Measurements from ENCODE around the gene ZNF746. TPM values are rescaled to one million over a fixed set of nuclear protein-coding genes. Genes with fewer than 3 reads are reported as not detected.
A peak's percentile ranks its signal among the peaks of the same experiment; 100 is the strongest.

The ZNF746 gene
- polyA plus RNA-seq, 1 donor (not counting 4 experiments of a cell fraction or from before 2014, with no cell fraction given), result 7.0 TPM

GRCh38 chr7:149496642-149497391, 792 bp downstream of the ZNF746 start:
- dilution Hi-C loops (cut with MboI; ENCODE audit: extremely low pct_ligation_motif_present, low sequenced_read_pairs), result no loop called here
- peak overlapping the region; percentile 89 for H3K4me2 ChIP-seq (ENCODE audit: control insufficient read depth, extremely low read depth, insufficient read depth, low read depth, low read length)
- peak overlapping the region; percentile 44 for H3K27ac ChIP-seq (ENCODE audit: control insufficient read depth, insufficient read depth, low read length)
- peaks cover 31% of the 10 kb centered on the region for H3K79me2 ChIP-seq (ENCODE audit: control insufficient read depth, insufficient read depth, low read length)
- peak overlapping the region; percentile 60 to 91 (median 83) for H3K4me3 ChIP-seq (ENCODE audit: control insufficient read depth in 2 of 3, extremely low read depth in 1 of 3, insufficient read depth in 2 of 3, low read depth in 1 of 3, low read length in 3 of 3)
- H3K27me3 ChIP-seq (ENCODE audit: control insufficient read depth, extremely low read depth, insufficient read depth, low read length), result peaks cover 3% of the 10 kb centered on the region
- FAIRE-seq, result no peak
- no peak for DNase-seq (ENCODE audit: low read depth, low spot score)
- no peaks in the 10 kb centered on the region for H3K9me3 ChIP-seq (ENCODE audit: control insufficient read depth, low read depth, low read length)
- peaks cover 9 to 15% of the 10 kb centered on the region in 2 experiments for H3K36me3 ChIP-seq (ENCODE audit: control insufficient read depth in 2 of 2, extremely low read depth in 1 of 2, insufficient read depth in 2 of 2, low read length in 2 of 2)
- H3K4me1 ChIP-seq (ENCODE audit: control insufficient read depth, extremely low read depth, insufficient read depth, low read length), result peaks cover 7% of the 10 kb centered on the region
- H3K9ac ChIP-seq (ENCODE audit: control insufficient read depth, extremely low read depth, insufficient read depth, low read length), result peak overlapping the region; percentile 84
- H2AFZ ChIP-seq (ENCODE audit: control insufficient read depth, low read length), result peak overlapping the region; percentile 66
- TF ChIP-seq EZH2 (IDR thresholded peaks at IDR 0.05; ENCODE audit: low read length), result no peak
- TF ChIP-seq, protein P1, sequence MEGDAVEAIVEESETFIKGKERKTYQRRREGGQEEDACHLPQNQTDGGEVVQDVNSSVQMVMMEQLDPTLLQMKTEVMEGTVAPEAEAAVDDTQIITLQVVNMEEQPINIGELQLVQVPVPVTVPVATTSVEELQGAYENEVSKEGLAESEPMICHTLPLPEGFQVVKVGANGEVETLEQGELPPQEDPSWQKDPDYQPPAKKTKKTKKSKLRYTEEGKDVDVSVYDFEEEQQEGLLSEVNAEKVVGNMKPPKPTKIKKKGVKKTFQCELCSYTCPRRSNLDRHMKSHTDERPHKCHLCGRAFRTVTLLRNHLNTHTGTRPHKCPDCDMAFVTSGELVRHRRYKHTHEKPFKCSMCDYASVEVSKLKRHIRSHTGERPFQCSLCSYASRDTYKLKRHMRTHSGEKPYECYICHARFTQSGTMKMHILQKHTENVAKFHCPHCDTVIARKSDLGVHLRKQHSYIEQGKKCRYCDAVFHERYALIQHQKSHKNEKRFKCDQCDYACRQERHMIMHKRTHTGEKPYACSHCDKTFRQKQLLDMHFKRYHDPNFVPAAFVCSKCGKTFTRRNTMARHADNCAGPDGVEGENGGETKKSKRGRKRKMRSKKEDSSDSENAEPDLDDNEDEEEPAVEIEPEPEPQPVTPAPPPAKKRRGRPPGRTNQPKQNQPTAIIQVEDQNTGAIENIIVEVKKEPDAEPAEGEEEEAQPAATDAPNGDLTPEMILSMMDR (optimal IDR thresholded peaks at IDR 0.05 in 1 of 3, IDR thresholded peaks at IDR 0.05 in 1 of 3, conservative IDR thresholded peaks at IDR 0.05 in 1 of 3; ENCODE audit: extremely low read depth in 1 of 3, insufficient read depth in 2 of 3, low read length in 3 of 3), result no peak
- no peaks in the 10 kb centered on the region for H3K9me1 ChIP-seq (ENCODE audit: control insufficient read depth, extremely low read depth, insufficient read depth, low read length)
- H4K20me1 ChIP-seq (ENCODE audit: control insufficient read depth, extremely low read depth, insufficient read depth, low read length), result no peaks in the 10 kb centered on the region

DNA sequence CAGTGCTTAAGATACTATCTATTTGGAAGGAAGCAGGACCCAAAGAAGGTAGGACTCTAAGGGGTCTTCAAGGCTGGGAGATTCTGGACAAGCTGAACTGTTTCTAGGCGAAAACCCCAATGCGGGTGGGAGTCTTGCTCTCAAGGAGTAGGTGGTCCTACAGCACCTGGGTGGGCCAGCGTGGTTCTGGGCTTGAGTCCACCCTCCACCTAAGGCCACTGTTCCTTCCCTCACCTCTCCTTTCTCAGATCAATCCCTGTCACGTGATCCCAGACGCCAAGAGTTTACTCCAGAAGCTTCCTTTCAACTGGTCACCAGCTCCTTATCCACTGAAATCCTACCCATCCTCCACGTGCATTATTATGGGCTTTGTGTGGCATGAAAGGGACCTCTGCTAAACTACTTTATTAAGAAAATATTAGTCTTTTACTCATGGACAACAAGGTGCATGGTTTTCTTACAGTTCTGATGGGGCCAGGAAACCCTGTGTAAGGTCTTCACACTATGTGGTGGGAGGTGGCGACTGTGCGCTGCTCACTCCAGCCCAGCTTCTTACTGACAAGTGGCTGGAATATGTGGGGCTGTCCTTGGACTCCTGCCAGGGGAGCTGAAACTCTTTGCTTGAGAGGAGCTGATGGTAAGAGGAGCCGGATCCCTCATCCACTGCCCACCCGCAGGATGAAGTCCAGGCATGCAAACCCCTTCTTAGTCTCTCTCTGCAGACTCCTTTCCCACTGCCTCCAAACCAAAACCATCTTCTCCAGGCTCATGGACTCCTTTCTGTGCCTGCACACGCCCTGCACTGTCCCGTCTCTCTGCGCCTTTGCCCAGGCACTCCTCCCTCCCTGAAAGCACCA, 1.6 kb downstream of the ZNF746 start:
- H3K9ac ChIP-seq (ENCODE audit: control insufficient read depth, extremely low read depth, insufficient read depth, low read length), result peak overlapping the region; percentile 84
- no peak for TF ChIP-seq EZH2 (IDR thresholded peaks at IDR 0.05; ENCODE audit: low read length)
- TF ChIP-seq, protein P1 (optimal IDR thresholded peaks at IDR 0.05 in 1 of 3, IDR thresholded peaks at IDR 0.05 in 1 of 3, conservative IDR thresholded peaks at IDR 0.05 in 1 of 3; ENCODE audit: extremely low read depth in 1 of 3, insufficient read depth in 2 of 3, low read length in 3 of 3), result no peak
- dilution Hi-C loops (cut with MboI; ENCODE audit: extremely low pct_ligation_motif_present, low sequenced_read_pairs), result no loop called here
- no peak overlapping the region for H2AFZ ChIP-seq (ENCODE audit: control insufficient read depth, low read length)
- H3K27me3 ChIP-seq (ENCODE audit: control insufficient read depth, extremely low read depth, insufficient read depth, low read length), result peaks cover 3% of the 10 kb centered on the region
- peak overlapping the region; percentile 89 for H3K4me2 ChIP-seq (ENCODE audit: control insufficient read depth, extremely low read depth, insufficient read depth, low read depth, low read length)
- H3K4me1 ChIP-seq (ENCODE audit: control insufficient read depth, extremely low read depth, insufficient read depth, low read length), result peaks cover 7% of the 10 kb centered on the region
- peak; percentile 5 for FAIRE-seq
- H4K20me1 ChIP-seq (ENCODE audit: control insufficient read depth, extremely low read depth, insufficient read depth, low read length), result no peaks in the 10 kb centered on the region
- no peak for DNase-seq (ENCODE audit: low read depth, low spot score)
- H3K36me3 ChIP-seq (ENCODE audit: control insufficient read depth in 2 of 2, extremely low read depth in 1 of 2, insufficient read depth in 2 of 2, low read length in 2 of 2), result peaks cover 14 to 23% of the 10 kb centered on the region in 2 experiments
- peaks cover 31% of the 10 kb centered on the region for H3K79me2 ChIP-seq (ENCODE audit: control insufficient read depth, insufficient read depth, low read length)
- H3K27ac ChIP-seq (ENCODE audit: control insufficient read depth, insufficient read depth, low read length), result no peak overlapping the region
- peak overlapping the region; percentile 60 to 91 (median 83) for H3K4me3 ChIP-seq (ENCODE audit: control insufficient read depth in 2 of 3, extremely low read depth in 1 of 3, insufficient read depth in 2 of 3, low read depth in 1 of 3, low read length in 3 of 3)
- H3K9me1 ChIP-seq (ENCODE audit: control insufficient read depth, extremely low read depth, insufficient read depth, low read length), result no peaks in the 10 kb centered on the region
- no peaks in the 10 kb centered on the region for H3K9me3 ChIP-seq (ENCODE audit: control insufficient read depth, low read depth, low read length)

All from keratinocyte (primary cell).